Measurements from ENCODE around the gene C1QL2.

The C1QL2 gene

DNA sequence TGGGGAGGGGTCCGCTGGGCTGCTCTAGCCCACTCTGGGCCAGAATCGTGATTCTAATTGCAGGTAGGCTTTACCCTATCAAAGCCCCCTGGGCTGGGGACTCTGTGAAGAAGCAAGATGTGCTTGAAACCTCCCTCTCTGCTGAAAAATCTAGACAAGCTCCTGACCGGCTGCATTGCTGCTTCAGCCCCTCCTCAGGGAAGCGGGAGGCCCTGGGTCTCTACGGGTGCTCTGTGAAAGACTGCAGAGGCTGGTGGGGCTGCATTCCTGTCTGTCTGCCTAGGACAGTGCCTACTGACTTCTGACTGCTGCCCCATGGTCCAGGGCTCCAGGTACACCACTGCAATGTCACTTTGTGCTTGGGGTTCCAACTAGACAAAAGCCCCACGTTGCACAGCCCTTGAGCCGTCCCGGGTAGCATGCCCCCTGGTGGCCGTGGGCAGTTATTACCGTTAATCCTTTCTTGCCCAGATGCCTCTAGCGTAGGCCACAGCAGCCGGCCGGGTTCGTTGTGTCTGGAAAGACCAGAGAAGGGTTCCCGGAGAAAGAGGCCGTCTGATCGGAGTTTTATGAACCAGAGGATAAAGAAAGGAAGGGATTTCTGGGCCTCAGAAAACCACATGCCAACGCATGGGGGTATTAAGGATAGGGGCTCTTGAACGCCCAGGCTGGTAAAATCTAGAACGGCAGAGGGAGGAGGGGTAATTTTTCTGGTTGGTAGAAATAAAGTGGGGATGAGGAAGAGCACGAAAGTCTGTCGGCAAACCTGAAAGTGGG is 15.9 kb upstream of the C1QL2 start:
- peak; percentile 53; the same call in 1 of the 2 replicates for TF ChIP-seq RAD21 (IDR thresholded peaks at IDR 0.05; ENCODE audit: low read depth)
- TF ChIP-seq, protein P1, sequence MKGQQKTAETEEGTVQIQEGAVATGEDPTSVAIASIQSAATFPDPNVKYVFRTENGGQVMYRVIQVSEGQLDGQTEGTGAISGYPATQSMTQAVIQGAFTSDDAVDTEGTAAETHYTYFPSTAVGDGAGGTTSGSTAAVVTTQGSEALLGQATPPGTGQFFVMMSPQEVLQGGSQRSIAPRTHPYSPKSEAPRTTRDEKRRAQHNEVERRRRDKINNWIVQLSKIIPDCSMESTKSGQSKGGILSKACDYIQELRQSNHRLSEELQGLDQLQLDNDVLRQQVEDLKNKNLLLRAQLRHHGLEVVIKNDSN (IDR thresholded peaks at IDR 0.05): no peak

DNA sequence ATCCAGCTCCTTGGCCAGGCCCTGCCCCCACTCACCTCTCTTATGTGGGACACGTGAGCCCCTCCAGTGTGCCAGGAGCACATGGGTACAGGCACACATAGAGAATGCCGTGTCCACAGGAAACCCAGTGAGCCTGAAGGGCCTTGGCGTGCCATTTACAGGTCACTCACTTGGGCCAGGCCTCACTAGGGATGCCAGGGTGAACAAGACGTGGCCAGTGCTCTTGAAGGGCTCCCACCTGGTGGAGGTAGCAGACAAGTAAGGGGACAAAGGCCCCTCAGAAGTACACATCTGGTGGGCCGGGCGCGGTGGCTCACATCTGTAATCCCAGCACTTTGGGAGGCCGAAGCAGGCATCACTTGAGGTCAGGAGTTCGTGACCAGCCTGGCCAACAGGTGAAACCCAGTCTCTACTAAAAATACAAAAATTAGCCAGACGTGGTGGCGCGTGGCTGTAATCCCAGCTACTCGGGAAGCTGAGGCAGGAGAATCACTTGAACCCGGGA is 15.1 kb upstream of the C1QL2 start:
- TF ChIP-seq TAF1 (IDR thresholded peaks at IDR 0.05; ENCODE audit: low read depth) (no peak), EP300 (IDR thresholded peaks at IDR 0.05; ENCODE audit: borderline replicate concordance) (no peak), FOXM1 (IDR thresholded peaks at IDR 0.05; ENCODE audit: borderline replicate concordance, low read depth) (no peak), TCF12 (IDR thresholded peaks at IDR 0.05; ENCODE audit: low read depth) (no peak)

DNA sequence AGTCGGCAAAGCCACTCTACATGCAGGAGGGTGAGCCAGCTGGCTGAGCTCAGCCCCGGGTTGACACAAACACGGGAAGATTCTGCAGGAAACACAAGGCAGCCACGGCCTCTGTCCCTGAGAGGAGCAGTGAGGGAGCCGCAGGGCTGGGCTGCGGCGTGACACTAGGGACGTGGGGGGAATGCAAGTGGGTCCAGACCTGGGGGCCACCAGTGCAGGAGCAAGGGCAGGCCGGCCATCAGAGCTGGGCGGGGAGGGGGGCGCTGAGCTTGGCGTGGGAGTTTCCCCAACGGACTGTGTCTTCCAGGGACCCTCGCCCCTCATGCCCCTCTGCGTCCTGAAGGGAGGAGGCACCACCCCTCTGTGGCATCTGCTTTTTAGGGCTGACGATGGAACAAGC is 12.0 kb upstream of the C1QL2 start:
- TF ChIP-seq ZBTB7A (IDR thresholded peaks at IDR 0.05; ENCODE audit: low read depth): no peak
- TF ChIP-seq TCF12 (IDR thresholded peaks at IDR 0.05; ENCODE audit: low read depth): no peak
- TF ChIP-seq, protein P1 (IDR thresholded peaks at IDR 0.05): no peak
- TF ChIP-seq CEBPB (IDR thresholded peaks at IDR 0.05): no peak
- no peak for TF ChIP-seq EP300 (IDR thresholded peaks at IDR 0.05; ENCODE audit: borderline replicate concordance)
- TF ChIP-seq CREB1 (IDR thresholded peaks at IDR 0.05; ENCODE audit: low read depth): no peak
- TF ChIP-seq NFIC (IDR thresholded peaks at IDR 0.05): no peak
- no peak for TF ChIP-seq EGR1 (IDR thresholded peaks at IDR 0.05)
- no peak for TF ChIP-seq FOXM1 (IDR thresholded peaks at IDR 0.05; ENCODE audit: borderline replicate concordance, low read depth)
- TF ChIP-seq TAF1 (IDR thresholded peaks at IDR 0.05; ENCODE audit: low read depth): no peak
- TF ChIP-seq, protein P2, sequence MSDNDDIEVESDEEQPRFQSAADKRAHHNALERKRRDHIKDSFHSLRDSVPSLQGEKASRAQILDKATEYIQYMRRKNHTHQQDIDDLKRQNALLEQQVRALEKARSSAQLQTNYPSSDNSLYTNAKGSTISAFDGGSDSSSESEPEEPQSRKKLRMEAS (IDR thresholded peaks at IDR 0.05): no peak
- TF ChIP-seq, protein P3, sequence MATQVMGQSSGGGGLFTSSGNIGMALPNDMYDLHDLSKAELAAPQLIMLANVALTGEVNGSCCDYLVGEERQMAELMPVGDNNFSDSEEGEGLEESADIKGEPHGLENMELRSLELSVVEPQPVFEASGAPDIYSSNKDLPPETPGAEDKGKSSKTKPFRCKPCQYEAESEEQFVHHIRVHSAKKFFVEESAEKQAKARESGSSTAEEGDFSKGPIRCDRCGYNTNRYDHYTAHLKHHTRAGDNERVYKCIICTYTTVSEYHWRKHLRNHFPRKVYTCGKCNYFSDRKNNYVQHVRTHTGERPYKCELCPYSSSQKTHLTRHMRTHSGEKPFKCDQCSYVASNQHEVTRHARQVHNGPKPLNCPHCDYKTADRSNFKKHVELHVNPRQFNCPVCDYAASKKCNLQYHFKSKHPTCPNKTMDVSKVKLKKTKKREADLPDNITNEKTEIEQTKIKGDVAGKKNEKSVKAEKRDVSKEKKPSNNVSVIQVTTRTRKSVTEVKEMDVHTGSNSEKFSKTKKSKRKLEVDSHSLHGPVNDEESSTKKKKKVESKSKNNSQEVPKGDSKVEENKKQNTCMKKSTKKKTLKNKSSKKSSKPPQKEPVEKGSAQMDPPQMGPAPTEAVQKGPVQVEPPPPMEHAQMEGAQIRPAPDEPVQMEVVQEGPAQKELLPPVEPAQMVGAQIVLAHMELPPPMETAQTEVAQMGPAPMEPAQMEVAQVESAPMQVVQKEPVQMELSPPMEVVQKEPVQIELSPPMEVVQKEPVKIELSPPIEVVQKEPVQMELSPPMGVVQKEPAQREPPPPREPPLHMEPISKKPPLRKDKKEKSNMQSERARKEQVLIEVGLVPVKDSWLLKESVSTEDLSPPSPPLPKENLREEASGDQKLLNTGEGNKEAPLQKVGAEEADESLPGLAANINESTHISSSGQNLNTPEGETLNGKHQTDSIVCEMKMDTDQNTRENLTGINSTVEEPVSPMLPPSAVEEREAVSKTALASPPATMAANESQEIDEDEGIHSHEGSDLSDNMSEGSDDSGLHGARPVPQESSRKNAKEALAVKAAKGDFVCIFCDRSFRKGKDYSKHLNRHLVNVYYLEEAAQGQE (IDR thresholded peaks at IDR 0.05; ENCODE audit: low read depth): no peak
- no peak for TF ChIP-seq RAD21 (IDR thresholded peaks at IDR 0.05; ENCODE audit: low read depth)

DNA sequence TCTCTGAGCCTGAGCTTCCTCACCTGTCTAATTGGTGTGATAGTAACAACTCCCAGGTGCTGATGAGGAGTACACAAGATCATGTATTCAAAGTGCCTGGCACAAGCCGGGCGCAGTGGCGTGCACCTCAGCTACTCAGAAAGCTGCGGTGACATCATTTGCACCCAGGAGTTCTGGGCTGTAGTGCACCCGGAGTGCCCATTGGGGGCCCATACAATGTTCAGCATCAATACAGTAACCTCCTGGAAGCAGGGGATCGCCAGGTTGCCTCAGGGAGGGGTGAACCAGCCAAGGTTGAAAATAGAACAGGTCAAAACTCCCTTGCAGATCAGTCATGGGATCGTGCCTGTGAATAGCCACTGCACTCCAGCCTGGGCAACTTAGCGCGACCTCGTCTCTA is 11.2 kb upstream of the C1QL2 start:
- TF ChIP-seq, protein P1 (IDR thresholded peaks at IDR 0.05): no peak
- no peak for TF ChIP-seq RAD21 (IDR thresholded peaks at IDR 0.05; ENCODE audit: low read depth)
- TF ChIP-seq, protein P3 (IDR thresholded peaks at IDR 0.05; ENCODE audit: low read depth): no peak
- TF ChIP-seq CEBPB (IDR thresholded peaks at IDR 0.05): no peak
- TF ChIP-seq FOXM1 (IDR thresholded peaks at IDR 0.05; ENCODE audit: borderline replicate concordance, low read depth): no peak
- no peak for TF ChIP-seq CREB1 (IDR thresholded peaks at IDR 0.05; ENCODE audit: low read depth)
- no peak for TF ChIP-seq TCF12 (IDR thresholded peaks at IDR 0.05; ENCODE audit: low read depth)
- TF ChIP-seq ZBTB7A (IDR thresholded peaks at IDR 0.05; ENCODE audit: low read depth): no peak
- no peak for TF ChIP-seq EGR1 (IDR thresholded peaks at IDR 0.05)
- TF ChIP-seq, protein P2 (IDR thresholded peaks at IDR 0.05): no peak
- TF ChIP-seq EP300 (IDR thresholded peaks at IDR 0.05; ENCODE audit: borderline replicate concordance): no peak
- no peak for TF ChIP-seq YY1 (IDR thresholded peaks at IDR 0.05; ENCODE audit: low read depth)
- no peak for TF ChIP-seq TEAD4 (IDR thresholded peaks at IDR 0.05)
- no peak for TF ChIP-seq TAF1 (IDR thresholded peaks at IDR 0.05; ENCODE audit: low read depth)
- no peak for TF ChIP-seq NFIC (IDR thresholded peaks at IDR 0.05)

DNA sequence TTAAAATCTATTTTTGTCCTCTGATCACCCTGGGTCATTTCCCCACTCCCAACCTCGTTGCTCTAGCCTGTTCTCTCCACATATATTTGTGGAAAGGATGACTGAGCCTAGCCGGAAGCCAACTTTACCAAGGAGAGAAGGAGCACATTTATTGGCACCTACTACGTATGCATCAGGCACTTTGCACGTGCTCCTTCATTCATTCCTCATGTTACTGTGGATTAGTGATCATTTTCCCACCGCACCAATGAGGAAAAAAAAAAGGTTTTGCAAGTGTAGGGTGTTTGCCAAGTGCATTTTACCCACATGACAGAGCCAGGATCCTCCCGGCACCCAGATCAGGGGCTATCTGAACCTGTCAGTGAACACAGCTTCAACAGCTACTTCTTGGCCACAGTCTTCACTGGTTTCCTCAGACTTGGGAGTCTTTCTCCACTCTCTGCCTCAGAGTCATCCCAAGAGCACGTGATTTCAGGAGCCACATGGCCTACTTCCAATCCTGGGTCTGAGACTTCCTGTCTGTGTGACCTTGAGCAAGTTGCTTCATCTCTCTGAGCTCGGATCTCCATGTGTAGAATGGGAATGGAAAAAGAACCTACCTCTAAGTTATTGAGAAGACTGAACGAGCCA is 1.9 kb upstream of the C1QL2 start:
- TF ChIP-seq CEBPB (IDR thresholded peaks at IDR 0.05) (no peak), EP300 (IDR thresholded peaks at IDR 0.05; ENCODE audit: borderline replicate concordance) (no peak), RAD21 (IDR thresholded peaks at IDR 0.05; ENCODE audit: low read depth) (no peak), TCF12 (IDR thresholded peaks at IDR 0.05; ENCODE audit: low read depth) (no peak), TEAD4 (IDR thresholded peaks at IDR 0.05) (no peak), TAF1 (IDR thresholded peaks at IDR 0.05; ENCODE audit: low read depth) (no peak), EGR1 (IDR thresholded peaks at IDR 0.05) (no peak), ZBTB7A (IDR thresholded peaks at IDR 0.05; ENCODE audit: low read depth) (no peak), YY1 (IDR thresholded peaks at IDR 0.05; ENCODE audit: low read depth) (no peak), FOXM1 (IDR thresholded peaks at IDR 0.05; ENCODE audit: borderline replicate concordance, low read depth) (no peak), NFIC (IDR thresholded peaks at IDR 0.05) (no peak)
- TF ChIP-seq, protein P1 (IDR thresholded peaks at IDR 0.05): no peak
- TF ChIP-seq, protein P3 (IDR thresholded peaks at IDR 0.05; ENCODE audit: low read depth): no peak
- TF ChIP-seq, protein P2 (IDR thresholded peaks at IDR 0.05): no peak

Measured in Ishikawa (cell line).